Activated CD4-positive, alpha-beta T cell treated with anti-CD3 and anti-CD28 coated beads, Interleukin-2, Interleukin-6, amounts not matched to agents 100 ng/mL and 50 ng/mL, durations not matched to agents 16 hours and 8 hours (primary cell): ENCODE data around the gene NPFF.

Experiments used
- DNase-seq: peaks from one replicate; pipeline ENCODE4 v3.0.0-alpha.2; 2020

NPFF gene

DNA sequence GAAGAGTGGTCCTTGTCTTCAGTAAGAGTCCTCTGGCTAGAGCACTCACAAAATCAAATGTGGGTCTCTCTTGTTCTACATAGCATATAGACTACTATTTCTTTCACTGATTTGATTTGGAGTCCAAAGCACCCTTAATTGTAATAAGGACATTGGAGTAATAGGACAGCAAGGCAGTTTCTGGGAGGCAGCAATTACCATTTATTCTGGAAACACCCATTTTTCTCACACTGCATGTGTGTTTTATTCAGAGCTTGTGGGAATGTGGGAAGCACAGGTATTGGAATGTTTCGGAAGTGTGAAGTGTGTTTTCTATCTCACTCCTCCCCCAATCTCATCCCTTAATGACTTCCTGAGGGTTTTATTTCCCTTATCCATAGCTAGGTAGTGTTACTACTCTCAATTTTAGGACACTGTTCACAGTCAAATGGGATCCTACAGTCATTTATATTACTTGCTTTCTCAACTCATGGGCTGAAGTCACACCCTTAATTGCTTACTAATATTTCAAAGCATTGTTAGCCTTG is 35.2 kb downstream of the NPFF start:
- DNase-seq: no peak

DNA sequence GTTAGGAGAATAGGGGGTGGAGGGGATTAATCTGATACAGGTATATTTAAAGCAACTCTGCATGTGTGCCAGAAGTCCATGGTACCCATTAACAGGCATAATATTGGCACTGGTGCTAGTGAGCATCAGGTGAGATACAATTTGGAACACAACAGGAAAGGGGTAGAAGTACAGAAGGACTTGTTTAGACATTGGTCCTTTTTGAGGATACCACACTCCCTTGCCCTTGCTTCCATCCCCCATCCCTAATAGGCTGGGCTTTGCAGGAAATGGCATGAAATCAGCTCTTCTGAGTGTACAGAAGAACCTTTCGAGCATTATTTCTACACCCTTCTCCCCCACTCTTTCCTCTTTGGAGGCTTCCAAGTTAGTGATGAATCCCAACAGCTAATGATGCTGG is 39.0 kb downstream of the NPFF start:
- DNase-seq: no peak

- no peak for DNase-seq
These were observed 39.4 kb downstream of the NPFF start for GRCh38 chr12:53467880-53468279.

GRCh38 chr12:53467082-53467481 is 40.2 kb downstream of the NPFF start:
- no peak for DNase-seq

DNA sequence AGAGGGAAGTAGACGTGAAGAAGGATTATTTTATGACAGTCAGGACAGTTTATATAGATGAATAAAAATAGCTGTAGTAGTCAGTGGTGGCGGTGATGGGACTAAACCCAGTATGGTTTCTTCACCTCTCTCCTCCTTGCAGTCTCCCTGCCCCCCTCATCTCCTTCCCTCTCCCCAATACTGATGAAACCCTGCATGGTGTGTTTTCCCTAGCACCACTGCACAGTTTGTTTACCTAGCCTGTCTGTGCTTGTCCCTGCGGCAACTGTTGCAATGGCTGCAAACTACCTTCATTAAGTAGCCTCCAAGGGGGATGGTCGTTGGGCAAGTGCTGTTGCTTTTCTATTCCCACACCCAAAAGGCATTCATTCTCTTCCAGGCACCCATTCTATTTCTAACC is 40.6 kb downstream of the NPFF start:
- no peak for DNase-seq

DNA sequence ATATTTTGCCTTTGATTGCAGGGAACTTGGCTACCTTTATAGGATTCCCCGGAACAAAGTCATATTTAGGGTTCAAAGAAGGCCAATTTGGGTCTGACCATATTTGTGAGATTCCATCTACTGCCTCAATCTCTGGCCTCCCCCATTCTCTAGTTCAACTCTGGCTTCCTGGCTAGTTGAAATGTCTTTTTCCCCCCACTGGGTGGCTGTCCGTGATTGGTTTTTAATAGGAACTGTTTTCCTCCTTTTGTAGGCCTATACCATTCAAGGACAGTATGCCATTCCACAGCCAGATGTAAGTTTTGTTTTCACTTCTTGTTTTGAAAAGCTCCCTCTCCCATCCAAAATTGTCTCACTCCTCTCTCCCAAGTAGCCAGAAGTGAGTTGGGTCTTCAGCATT is 41.6 kb downstream of the NPFF start:
- DNase-seq: no peak

- no peak for DNase-seq
These were observed 42.4 kb downstream of the NPFF start for GRCh38 chr12:53464685-53465418.

GRCh38 chr12:53463802-53464560 is 43.3 kb downstream of the NPFF start:
- DNase-seq: no peak

- no peak for DNase-seq
These were observed 44.3 kb downstream of the NPFF start for GRCh38 chr12:53462935-53463334.

DNA sequence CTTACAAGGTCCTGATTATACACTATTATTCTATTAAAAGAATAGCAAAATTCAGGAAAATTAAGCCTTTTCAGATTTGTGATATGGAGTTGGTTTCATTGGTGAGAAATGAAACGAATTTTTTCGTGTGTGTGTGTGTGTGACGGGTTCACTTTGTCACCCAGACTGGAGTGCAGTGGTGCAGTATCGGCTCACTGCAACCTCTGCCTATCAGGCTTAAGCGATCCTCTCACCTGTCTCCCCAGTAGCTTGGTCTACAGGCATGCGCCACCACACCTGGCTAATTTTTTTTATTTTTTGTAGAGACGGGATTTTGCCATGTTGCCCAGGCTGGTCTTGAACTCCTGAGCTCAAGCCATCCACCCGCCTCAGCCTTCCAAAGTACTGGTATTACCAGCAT is 45.7 kb downstream of the NPFF start:
- DNase-seq: no peak

- DNase-seq: no peak
These were observed 46.2 kb downstream of the NPFF start for GRCh38 chr12:53461059-53461458.

DNA sequence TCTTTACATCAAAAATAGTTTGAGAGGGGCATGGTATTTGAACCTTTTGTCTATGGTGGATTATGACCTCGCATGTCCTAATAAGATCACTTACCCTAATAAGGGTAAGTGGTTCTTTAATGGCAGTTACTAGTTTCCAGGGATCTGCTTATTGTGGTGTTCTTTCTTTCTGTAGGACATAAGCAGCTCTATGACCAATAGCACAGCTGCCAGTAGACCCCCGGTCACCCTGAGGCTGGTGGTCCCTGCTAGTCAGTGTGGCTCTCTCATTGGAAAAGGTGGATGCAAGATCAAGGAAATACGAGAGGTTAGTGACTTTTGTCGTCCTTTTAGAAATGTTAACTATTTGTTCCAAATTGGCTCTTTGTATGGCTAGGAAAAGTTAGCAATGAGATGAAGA is 48.2 kb downstream of the NPFF start:
- no peak for DNase-seq
